HG02885 (cell line): ENCODE measurements around the gene TMC6.
"Not testable (repeated sequence)": the region's sequence is repeated elsewhere in the genome, so short reads cannot be mapped to it uniquely, and the experiment has no call there.

Experiments
- ATAC-seq: cut with Tn5 transposase; IDR thresholded peaks from one replicate; pipeline ENCODE4 v1.9.1; 2021; ENCODE audit warnings: mild to moderate bottlenecking; ENCODE audit not compliant: unreplicated experiment, poor library complexity

The TMC6 gene

GRCh38 chr17:78163881-78164747, 35.6 kb upstream of the TMC6 start:
- ATAC-seq, result no peak

GRCh38 chr17:78159575-78160158, 31.1 kb upstream of the TMC6 start:
- peak; percentile 50 for ATAC-seq

GRCh38 chr17:78154903-78155811, 26.6 kb upstream of the TMC6 start:
- ATAC-seq, result peak; percentile 45

- ATAC-seq, result no peak
These were observed 23.0 kb upstream of the TMC6 start for GRCh38 chr17:78151514-78152008.

GRCh38 chr17:78148286-78149016, 19.9 kb upstream of the TMC6 start:
- no peak for ATAC-seq

- peak; percentile 51 for ATAC-seq
These were observed 18.9 kb upstream of the TMC6 start for GRCh38 chr17:78147315-78147998.

GRCh38 chr17:78146881-78147280, 18.3 kb upstream of the TMC6 start:
- no peak for ATAC-seq

- no peak for ATAC-seq
These were observed 17.9 kb upstream of the TMC6 start for GRCh38 chr17:78146471-78146869.

GRCh38 chr17:78144736-78145641, 16.4 kb upstream of the TMC6 start:
- ATAC-seq, result no peak

GRCh38 chr17:78144147-78144719, 15.7 kb upstream of the TMC6 start:
- ATAC-seq, result no peak

GRCh38 chr17:78143214-78144146, 14.9 kb upstream of the TMC6 start:
- ATAC-seq, result no peak

- ATAC-seq, result no peak
These were observed 13.7 kb upstream of the TMC6 start for GRCh38 chr17:78142119-78142861.

- no peak for ATAC-seq
These were observed 13.0 kb upstream of the TMC6 start for GRCh38 chr17:78141437-78142118.

- peak; percentile 84 for ATAC-seq
These were observed 11.9 kb upstream of the TMC6 start for GRCh38 chr17:78140169-78141051.

- ATAC-seq, result not testable (repeated sequence)
These were observed 11.3 kb upstream of the TMC6 start for GRCh38 chr17:78139861-78140168.
